Inferior parietal cortex (tissue), 1 donor: Measurements from ENCODE around the gene TNFRSF9.
"Not testable (repeated sequence)": the region's sequence is repeated elsewhere in the genome, so short reads cannot be mapped to it uniquely, and the experiment has no call there.

Experiments used
- DNase-seq: peaks from one replicate; pipeline ENCODE4 v3.0.0-alpha.2; 2016; ENCODE audit errors: extremely low spot score

TNFRSF9 gene

GRCh38 chr1:7940745-7941436 lies at the start of gene TNFRSF9:
Gene TNFRSF9, minus strand, starts transcription at chr1:7940839. Its CDS starts 845 bp downstream, at chr1:7939994.
- DNase-seq, result no peak

DNA sequence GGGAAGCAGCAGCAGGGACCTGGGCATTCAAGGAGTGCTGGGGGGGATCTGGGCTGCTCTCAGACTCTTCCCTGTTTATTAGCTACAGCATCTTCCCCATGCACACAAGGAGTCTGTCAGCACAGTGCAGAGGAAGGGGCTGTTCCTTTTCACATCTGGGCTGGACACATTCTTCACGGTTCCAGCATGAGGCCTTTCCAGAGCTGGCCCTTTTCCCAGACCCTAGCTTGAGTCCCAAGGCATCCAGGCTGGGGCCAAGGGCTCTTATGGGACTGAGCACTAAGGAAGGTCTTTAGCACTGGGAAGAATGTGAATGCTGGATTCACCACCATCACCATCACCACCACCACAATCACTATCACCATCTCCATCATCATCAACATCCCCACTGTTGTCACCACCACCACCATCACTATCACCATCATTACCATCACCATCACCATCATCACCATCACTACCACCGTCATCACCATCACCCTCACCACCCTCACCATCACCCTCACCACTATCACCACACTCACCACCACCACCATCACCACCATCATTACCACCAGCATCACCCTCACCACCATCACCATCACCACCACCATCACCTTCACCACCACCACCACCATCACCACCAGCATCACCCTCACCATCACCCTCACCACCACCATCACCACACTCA lies 49.3 kb upstream of the TNFRSF9 start:
- no peak for DNase-seq

GRCh38 chr1:7988576-7988975 lies 47.9 kb upstream of the TNFRSF9 start:
- no peak for DNase-seq

DNA sequence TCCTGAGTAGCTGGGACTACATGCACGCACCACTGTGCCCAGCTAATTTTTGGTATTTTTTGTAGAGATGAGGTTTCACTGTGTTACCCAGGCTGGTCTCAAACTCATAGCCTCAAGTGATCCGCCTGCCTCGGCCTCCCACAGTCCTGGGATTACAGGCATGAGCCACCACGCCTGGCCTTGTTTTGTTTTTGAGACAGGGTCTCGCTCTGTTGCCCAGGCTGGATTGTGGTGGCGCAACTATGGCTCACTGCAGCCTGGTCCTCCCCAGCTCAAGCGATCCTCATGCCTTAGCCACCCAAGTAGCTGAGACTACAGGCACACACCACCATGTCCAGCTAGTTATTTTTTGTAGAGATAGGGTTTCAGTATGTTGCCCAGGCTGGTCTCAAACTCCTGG lies 46.9 kb upstream of the TNFRSF9 start:
- no peak for DNase-seq

- DNase-seq, result no peak
Measured at GRCh38 chr1:7985851-7986612, 45.4 kb upstream of the TNFRSF9 start.

GRCh38 chr1:7984811-7985210 lies 44.2 kb upstream of the TNFRSF9 start:
- no peak for DNase-seq

DNA sequence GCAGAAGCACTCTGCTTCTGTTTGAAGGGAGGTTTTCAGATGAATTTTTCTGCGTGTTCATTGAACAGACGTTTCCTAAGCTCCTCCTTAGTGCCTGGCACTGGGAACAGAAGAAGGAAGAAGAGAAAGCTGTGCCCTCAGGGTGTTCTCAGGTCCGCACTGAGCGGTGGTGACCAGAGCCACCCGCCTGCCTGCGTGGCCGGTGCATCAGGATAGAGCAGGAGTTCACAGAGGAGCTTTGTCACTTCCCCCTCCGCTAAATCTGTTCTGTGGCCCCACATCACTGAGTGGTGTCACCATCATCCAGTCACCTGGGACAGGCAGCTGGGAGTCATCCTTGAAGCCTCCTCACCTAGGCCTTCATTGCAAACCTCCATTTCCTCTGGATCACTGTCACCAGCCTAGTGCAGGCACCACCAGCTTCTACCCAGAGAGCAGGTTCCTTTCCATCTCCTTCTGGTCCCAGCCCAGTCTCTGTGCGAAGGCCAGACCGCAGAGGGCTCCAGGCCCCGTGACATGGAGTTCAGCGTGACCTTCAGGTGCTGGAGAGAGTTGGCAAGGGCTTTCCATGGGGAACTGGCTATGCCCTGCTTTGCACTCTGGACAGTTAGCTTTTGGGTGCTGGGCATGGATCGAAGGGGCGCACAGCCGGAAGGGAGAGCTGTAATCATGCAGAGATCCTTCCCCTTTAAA lies 42.6 kb upstream of the TNFRSF9 start:
- no peak for DNase-seq

- DNase-seq, result no peak
Measured at GRCh38 chr1:7980984-7981383, 40.3 kb upstream of the TNFRSF9 start.

DNA sequence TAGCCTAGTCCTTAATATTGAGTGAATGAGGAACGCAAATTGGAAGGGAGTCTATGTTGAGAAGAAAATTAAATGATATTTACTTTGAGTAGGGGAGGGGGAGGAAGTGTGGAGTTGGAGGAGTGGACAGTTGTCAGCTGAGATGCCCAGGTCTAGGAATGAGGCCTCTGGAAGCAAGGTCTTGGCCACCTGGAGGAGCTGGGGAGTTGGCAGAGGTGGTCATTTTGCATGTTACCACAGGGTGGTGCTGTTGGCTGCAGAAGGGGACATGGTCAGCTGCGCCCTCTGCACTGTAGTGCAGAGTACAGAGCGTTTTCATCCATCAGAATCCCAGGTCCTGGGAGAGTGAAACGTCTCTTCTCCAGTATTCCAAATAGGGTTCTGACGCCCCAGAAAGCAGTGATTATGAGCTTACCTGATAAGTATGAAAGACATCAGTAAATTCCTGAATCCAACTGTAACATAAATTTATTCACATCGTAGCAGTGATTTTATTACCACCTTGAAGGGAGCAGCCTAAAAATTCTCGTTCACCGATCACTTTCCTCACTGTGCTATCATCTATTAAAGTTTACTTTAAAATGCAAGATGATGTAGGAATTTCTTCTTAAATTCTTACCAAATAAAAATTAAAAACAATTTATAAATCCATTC lies 34.7 kb upstream of the TNFRSF9 start:
- peak; percentile 82 for DNase-seq

GRCh38 chr1:7973086-7973485 lies 32.4 kb upstream of the TNFRSF9 start:
- DNase-seq, result no peak

- no peak for DNase-seq
Measured at GRCh38 chr1:7972285-7972684, 31.6 kb upstream of the TNFRSF9 start.

- no peak for DNase-seq
Measured at GRCh38 chr1:7971024-7971423, 30.4 kb upstream of the TNFRSF9 start.

DNA sequence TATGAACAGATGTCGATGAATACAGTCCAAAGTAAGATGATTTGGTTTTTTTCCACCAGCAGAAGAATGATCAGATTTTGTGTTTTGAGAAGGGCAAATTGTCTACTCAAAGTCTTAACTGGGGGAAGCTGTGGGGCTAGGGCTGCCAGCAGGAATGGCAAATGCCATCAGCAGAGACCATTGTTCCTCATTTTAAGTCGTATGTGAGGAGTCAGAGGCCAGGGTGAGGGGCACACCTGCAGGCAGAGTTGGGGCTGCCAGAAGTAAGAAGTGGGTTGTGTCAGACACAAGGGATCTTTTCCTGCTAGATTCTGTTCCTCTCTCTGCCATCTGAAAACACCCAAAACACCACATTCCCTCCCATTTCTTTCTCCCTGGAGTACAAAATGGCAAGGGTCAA lies 29.6 kb upstream of the TNFRSF9 start:
- no peak for DNase-seq

- DNase-seq, result no peak
Measured at GRCh38 chr1:7967651-7968050, 27.0 kb upstream of the TNFRSF9 start.

GRCh38 chr1:7967196-7967595 lies 26.6 kb upstream of the TNFRSF9 start:
- no peak for DNase-seq

DNA sequence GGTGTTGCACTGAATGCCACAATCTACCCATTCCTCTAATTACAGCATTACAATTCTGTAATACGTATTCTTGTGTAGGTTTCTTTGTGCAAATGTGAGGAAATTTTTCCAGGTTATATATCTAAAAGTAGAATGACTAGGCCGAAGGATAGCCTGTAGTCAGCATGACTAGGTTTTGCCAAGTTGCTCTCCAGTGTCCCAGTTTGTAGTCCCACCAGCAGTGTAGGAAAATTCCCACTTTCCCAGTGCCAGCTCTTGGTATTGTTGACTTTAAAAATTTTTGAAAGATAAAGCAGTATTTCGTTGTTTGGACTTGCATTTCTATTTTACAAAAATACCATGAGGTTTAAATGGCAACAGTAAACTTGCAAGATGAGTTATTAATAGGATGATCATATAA lies 23.8 kb upstream of the TNFRSF9 start:
- DNase-seq, result no peak

DNA sequence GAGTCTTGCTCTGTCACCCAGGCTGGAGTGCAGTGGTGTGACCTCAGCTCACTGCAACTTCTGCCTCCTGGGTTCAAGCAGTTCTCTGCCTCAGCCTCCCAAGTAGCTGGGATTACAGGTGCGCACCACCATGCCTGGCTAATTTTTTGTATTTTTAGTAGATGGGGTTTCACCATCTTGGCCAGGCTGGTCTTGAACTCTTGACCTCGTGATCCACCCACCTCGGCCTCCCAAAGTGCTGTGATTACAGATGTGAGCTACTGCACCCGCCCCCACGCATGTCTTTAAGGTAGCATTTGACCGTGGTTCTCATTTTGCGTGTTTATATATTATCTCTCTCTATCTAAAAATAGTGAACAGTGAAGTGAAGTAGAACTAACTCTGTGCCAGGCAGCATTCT lies 23.2 kb upstream of the TNFRSF9 start:
- not testable (repeated sequence) for DNase-seq

- not testable (repeated sequence) for DNase-seq
Measured at GRCh38 chr1:7963378-7963730, 22.7 kb upstream of the TNFRSF9 start.

DNA sequence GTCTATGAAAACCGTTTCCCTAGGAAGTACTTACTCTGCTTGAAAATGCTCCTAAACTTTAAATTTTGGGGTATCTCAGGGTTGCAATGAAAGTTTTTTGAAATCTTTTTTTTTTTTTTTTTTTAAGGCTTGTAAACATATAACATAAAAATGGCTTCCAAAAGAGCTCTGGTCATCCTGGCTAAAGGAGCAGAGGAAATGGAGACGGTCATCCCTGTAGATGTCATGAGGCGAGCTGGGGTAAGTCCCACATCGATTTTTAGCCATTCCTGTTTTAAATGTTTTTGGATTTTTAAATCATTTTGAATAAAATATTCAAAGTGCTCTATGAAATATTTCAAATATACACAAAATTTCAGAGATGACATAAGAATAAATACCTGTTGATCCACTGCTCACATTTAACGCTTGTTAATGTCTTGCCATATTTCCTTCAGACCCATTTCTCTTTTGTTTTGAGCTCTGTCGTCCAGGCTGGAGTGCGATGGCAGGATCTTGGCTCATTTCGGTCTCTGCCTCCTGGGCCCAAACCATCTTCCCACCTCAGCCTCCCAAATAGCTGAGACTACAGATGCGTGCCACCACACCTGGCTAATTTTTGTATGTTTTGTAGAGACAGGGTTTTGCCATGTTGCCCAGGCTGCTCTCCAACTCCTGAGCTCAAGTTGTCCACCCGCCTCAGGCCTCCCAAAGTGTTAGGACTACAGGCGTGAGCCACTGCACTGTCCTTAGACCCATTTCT lies 22.2 kb upstream of the TNFRSF9 start:
- no peak for DNase-seq

GRCh38 chr1:7962014-7962335 lies 21.3 kb upstream of the TNFRSF9 start:
- no peak for DNase-seq
